Karpas-422 (cell line): ENCODE results near the gene DLL4. TPM values are rescaled to one million over a fixed set of nuclear protein-coding genes. Genes with fewer than 3 reads are reported as not detected.

Experiments used
- DNase-seq: peaks from one replicate; pipeline ENCODE4 v3.0.0-alpha.2; 2015
- H2AFZ ChIP-seq: fragments of 200-600 bp; sonication (generic); 2 replicates; pipeline ENCODE4 v1.6.1; 2014; ENCODE audit warnings: antibody characterized with exemption, low read length, mixed read lengths
- H3K27ac ChIP-seq: fragments of 200-600 bp; sonication (generic); 2 replicates; pipeline ENCODE4 v1.5.1; 2014; ENCODE audit warnings: mild to moderate bottlenecking, low read length, moderate library complexity
- H3K27me3 ChIP-seq: fragments of 200-600 bp; sonication (generic); 2 replicates; pipeline ENCODE4 v1.6.1; 2014; ENCODE audit warnings: low read length, mixed read lengths
- H3K36me3 ChIP-seq: fragments of 200-600 bp; sonication (generic); 2 replicates; pipeline ENCODE4 v1.6.1; 2014; ENCODE audit warnings: low read length, mixed read lengths; ENCODE audit not compliant: insufficient read depth
- H3K4me1 ChIP-seq: fragments of 200-600 bp; sonication (generic); 2 replicates; pipeline ENCODE4 v1.6.1; 2014; ENCODE audit warnings: mild to moderate bottlenecking, low read length, mixed read lengths
- H3K4me2 ChIP-seq: fragments of 200-600 bp; sonication (generic); 2 replicates; pipeline ENCODE4 v1.6.1; 2014; ENCODE audit warnings: low read length, low read depth, mild to moderate bottlenecking; ENCODE audit not compliant: poor library complexity, severe bottlenecking
- H3K4me3 ChIP-seq: fragments of 200-600 bp; sonication (generic); 2 replicates; pipeline ENCODE4 v1.5.1; 2014; ENCODE audit warnings: mild to moderate bottlenecking, antibody characterized with exemption, low read length, mixed read lengths
- H3K79me2 ChIP-seq: fragments of 200-600 bp; sonication (generic); 2 replicates; pipeline ENCODE4 v1.6.1; 2014; ENCODE audit warnings: mild to moderate bottlenecking, low read length, mixed read lengths
- H3K9ac ChIP-seq: fragments of 200-600 bp; sonication (generic); 2 replicates; pipeline ENCODE4 v1.6.0; 2014; ENCODE audit warnings: low read length
- H3K9me2 ChIP-seq: fragments of 200-600 bp; sonication (generic), shearing (Covaris generic); replicated peaks from 2 replicates; pipeline ENCODE4 v1.6.0; 2014; ENCODE audit warnings: mild to moderate bottlenecking, low read length, moderate library complexity; ENCODE audit not compliant: insufficient read depth
- H3K9me3 ChIP-seq: fragments of 300-700, 200-600 bp; sonication (generic); 2 replicates; pipeline ENCODE4 v1.6.1; 2014; ENCODE audit warnings: low read length, mixed read lengths
- H4K20me1 ChIP-seq: fragments of 200-600 bp; sonication (generic); 2 replicates; pipeline ENCODE4 v1.6.1; 2014; ENCODE audit warnings: mild to moderate bottlenecking, antibody characterized with exemption, low read length, low read depth; ENCODE audit not compliant: insufficient read depth
- total RNA-seq: library from RNA; depleted of rRNA; stranded (reverse); fragments of >200 nt; shearing (Covaris generic); gene quantifications from 2 replicates; pipeline ENCODE4 v1.2.3, GENCODE V29; 2014; ENCODE audit warnings: low replicate concordance

DLL4 gene
- total RNA-seq, 1 experiment from 2014 or later = not detected

- Histone ChIP-seq H3K9ac (no peak overlapping the region), H3K27ac (no peak overlapping the region)
- no peak for DNase-seq
Observed at GRCh38 chr15:40940296-40940801, 11.2 kb downstream of the DLL4 start.

GRCh38 chr15:40941068-40941527 is 12.0 kb downstream of the DLL4 start:
- Histone ChIP-seq H3K79me2 (no peaks in the 10 kb centered on the region), H2AFZ (peak overlapping the region; percentile 59; the same call in 1 of the 2 replicates), H3K36me3 (no peaks in the 10 kb centered on the region), H3K27me3 (no peaks in the 10 kb centered on the region), H3K9me3 (no peaks in the 10 kb centered on the region), H3K4me2 (peak overlapping the region; percentile 84), H3K4me1 (peaks cover 37% of the 10 kb centered on the region), H3K27ac (no peak overlapping the region), H3K4me3 (peak overlapping the region; percentile 70), H4K20me1 (no peaks in the 10 kb centered on the region), H3K9ac (peak overlapping the region; percentile 76), H3K9me2 (no peaks in the 10 kb centered on the region)
- DNase-seq = no peak

More at GRCh38 chr15:40940296-40940801, 11.2 kb downstream of the DLL4 start:
- H4K20me1 ChIP-seq = no peaks in the 10 kb centered on the region
- H3K9me3 ChIP-seq = no peaks in the 10 kb centered on the region
- no peak overlapping the region for H2AFZ ChIP-seq
- H3K4me3 ChIP-seq = no peak overlapping the region
- H3K9me2 ChIP-seq = no peaks in the 10 kb centered on the region
- no peaks in the 10 kb centered on the region for H3K36me3 ChIP-seq
- H3K27me3 ChIP-seq = no peaks in the 10 kb centered on the region
- no peak overlapping the region for H3K4me2 ChIP-seq
- H3K79me2 ChIP-seq = no peaks in the 10 kb centered on the region
- H3K4me1 ChIP-seq = peaks cover 37% of the 10 kb centered on the region

GRCh38 chr15:40941528-40942336 is 12.6 kb downstream of the DLL4 start:
- Histone ChIP-seq H3K27ac (no peak overlapping the region), H3K9me3 (no peaks in the 10 kb centered on the region), H4K20me1 (no peaks in the 10 kb centered on the region), H3K9ac (peak overlapping the region; percentile 76), H3K4me3 (peak overlapping the region; percentile 70), H3K79me2 (no peaks in the 10 kb centered on the region), H3K27me3 (no peaks in the 10 kb centered on the region), H3K36me3 (no peaks in the 10 kb centered on the region), H3K9me2 (no peaks in the 10 kb centered on the region), H2AFZ (peak overlapping the region; percentile 92), H3K4me2 (peak overlapping the region; percentile 84), H3K4me1 (peaks cover 34% of the 10 kb centered on the region)
- DNase-seq = peak; percentile 89

- no peaks in the 10 kb centered on the region for H4K20me1 ChIP-seq
- peak overlapping the region; percentile 84 for H3K4me2 ChIP-seq
- H3K27me3 ChIP-seq = no peaks in the 10 kb centered on the region
- no peak for DNase-seq
- peak overlapping the region; percentile 70 for H3K4me3 ChIP-seq
- H3K36me3 ChIP-seq = no peaks in the 10 kb centered on the region
- peak overlapping the region; percentile 92 for H2AFZ ChIP-seq
- H3K9me2 ChIP-seq = no peaks in the 10 kb centered on the region
- H3K27ac ChIP-seq = no peak overlapping the region
- no peaks in the 10 kb centered on the region for H3K9me3 ChIP-seq
- H3K4me1 ChIP-seq = peaks cover 27% of the 10 kb centered on the region
- no peaks in the 10 kb centered on the region for H3K79me2 ChIP-seq
- H3K9ac ChIP-seq = peak overlapping the region; percentile 76
Observed at GRCh38 chr15:40942337-40942854, 13.3 kb downstream of the DLL4 start.

GRCh38 chr15:40942878-40943277 is 13.7 kb downstream of the DLL4 start:
- Histone ChIP-seq H3K4me3 (no peak overlapping the region; the same call in 1 of the 2 replicates), H3K9me2 (no peaks in the 10 kb centered on the region), H3K79me2 (no peaks in the 10 kb centered on the region), H3K27me3 (no peaks in the 10 kb centered on the region), H3K36me3 (no peaks in the 10 kb centered on the region), H3K9ac (no peak overlapping the region; the same call in 1 of the 2 replicates), H2AFZ (no peak overlapping the region), H3K9me3 (no peaks in the 10 kb centered on the region), H3K4me2 (no peak overlapping the region), H3K4me1 (peaks cover 22% of the 10 kb centered on the region), H3K27ac (no peak overlapping the region), H4K20me1 (no peaks in the 10 kb centered on the region)
- no peak for DNase-seq

GRCh38 chr15:40943764-40944365 is 14.7 kb downstream of the DLL4 start:
- no peak overlapping the region for H3K9ac ChIP-seq
- no peaks in the 10 kb centered on the region for H3K27me3 ChIP-seq
- H3K9me3 ChIP-seq = no peaks in the 10 kb centered on the region
- H3K27ac ChIP-seq = no peak overlapping the region
- H3K4me2 ChIP-seq = no peak overlapping the region
- DNase-seq = no peak
- H3K79me2 ChIP-seq = no peaks in the 10 kb centered on the region
- no peaks in the 10 kb centered on the region for H4K20me1 ChIP-seq
- no peaks in the 10 kb centered on the region for H3K36me3 ChIP-seq
- no peaks in the 10 kb centered on the region for H3K9me2 ChIP-seq
- H2AFZ ChIP-seq = no peak overlapping the region
- H3K4me1 ChIP-seq = peaks cover 21% of the 10 kb centered on the region
- H3K4me3 ChIP-seq = no peak overlapping the region

GRCh38 chr15:40944510-40945296 is 15.6 kb downstream of the DLL4 start:
- no peak for DNase-seq
- no peaks in the 10 kb centered on the region for H3K79me2 ChIP-seq
- H3K27me3 ChIP-seq = no peaks in the 10 kb centered on the region
- no peaks in the 10 kb centered on the region for H3K36me3 ChIP-seq
- H3K4me1 ChIP-seq = peaks cover 20% of the 10 kb centered on the region
- H3K4me3 ChIP-seq = no peak overlapping the region
- no peak overlapping the region for H3K4me2 ChIP-seq
- no peaks in the 10 kb centered on the region for H3K9me2 ChIP-seq
- no peaks in the 10 kb centered on the region for H4K20me1 ChIP-seq
- no peak overlapping the region for H2AFZ ChIP-seq
- no peaks in the 10 kb centered on the region for H3K9me3 ChIP-seq
- no peak overlapping the region for H3K27ac ChIP-seq
- H3K9ac ChIP-seq = no peak overlapping the region
